ENCODE results near the gene IGF1R.
"Not testable (repeated sequence)": the region's sequence is repeated elsewhere in the genome, so short reads cannot be mapped to it uniquely, and the experiment has no call there.

The IGF1R gene

DNA sequence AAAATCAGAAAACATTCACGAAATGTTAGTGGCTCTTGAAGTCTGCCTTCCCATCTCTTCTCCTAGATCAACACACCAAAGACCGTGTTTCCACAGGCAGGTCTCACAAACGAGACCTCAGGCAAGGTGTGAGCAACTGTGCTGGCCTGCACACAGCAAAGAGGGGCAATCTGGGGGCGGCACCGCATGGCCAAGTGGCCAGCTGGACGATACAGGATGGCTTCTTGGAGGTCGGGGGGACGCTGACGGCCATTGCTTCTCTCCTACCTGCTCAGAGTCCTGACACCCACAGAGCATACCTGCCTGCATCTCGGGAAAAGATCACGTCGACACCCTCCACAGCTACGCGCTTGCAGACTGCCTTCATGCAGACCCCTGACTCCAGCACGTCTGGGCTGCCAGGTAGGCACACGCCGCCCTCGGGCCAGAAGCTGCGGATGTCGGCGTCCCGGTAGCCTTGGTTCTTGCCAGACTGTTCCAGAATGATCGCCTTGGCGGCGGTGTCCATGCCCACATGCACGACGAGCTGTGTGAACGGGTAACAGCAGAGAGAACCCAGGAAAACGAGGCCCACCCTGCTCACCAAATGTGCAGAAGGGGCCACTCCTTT is 320.9 kb downstream of the IGF1R start:
- no peak for DNase-seq

GRCh38 chr15:98970799-98971198 is 322.5 kb downstream of the IGF1R start:
- DNase-seq = no peak

- no peak for DNase-seq
These were observed 328.2 kb downstream of the IGF1R start for GRCh38 chr15:98976500-98976899.

GRCh38 chr15:98977441-98977840 is 329.1 kb downstream of the IGF1R start:
- DNase-seq = no peak

- DNase-seq = no peak
These were observed 329.8 kb downstream of the IGF1R start for GRCh38 chr15:98978153-98978552.

DNA sequence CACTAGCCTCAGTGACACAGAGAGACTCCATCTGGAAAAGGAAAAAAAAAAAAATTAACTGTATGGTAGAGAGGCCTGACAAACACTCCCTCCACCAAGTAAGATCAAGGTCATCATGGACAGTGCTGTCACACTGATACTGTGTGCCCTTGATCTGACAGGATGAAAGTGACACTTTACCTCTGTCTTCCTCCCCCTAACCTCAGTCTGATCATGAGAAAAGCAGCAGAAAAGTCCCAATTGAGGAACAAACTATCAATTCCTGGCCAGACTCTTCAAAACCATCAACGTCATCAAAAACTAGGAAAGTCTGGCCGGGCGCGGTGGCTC is 332.5 kb downstream of the IGF1R start:
- no peak for DNase-seq

- DNase-seq = no peak
These were observed 333.7 kb downstream of the IGF1R start for GRCh38 chr15:98981851-98982722.

DNA sequence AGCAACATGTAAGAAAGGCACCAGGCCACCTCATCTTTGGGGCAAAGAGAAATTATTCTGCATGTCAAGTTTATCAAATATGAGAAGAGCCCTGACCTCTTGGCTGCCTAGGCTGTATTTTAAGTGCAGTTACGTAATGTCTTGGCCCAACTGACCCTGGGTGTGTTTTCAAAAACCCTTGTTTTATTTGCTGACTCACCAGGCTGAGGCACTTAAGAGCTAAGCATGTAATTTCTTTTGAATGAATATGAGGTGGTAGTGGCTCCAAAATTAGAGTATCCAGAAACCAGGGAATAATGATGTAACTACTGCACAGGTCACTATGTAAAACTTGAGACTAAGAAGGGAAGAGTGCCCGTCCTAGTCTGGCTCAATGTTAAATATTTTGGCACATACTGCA is 335.0 kb downstream of the IGF1R start:
- no peak for DNase-seq

GRCh38 chr15:98986281-98986680 is 337.9 kb downstream of the IGF1R start:
- no peak for DNase-seq

GRCh38 chr15:98994892-98995291 is 346.6 kb downstream of the IGF1R start:
- no peak for DNase-seq

DNA sequence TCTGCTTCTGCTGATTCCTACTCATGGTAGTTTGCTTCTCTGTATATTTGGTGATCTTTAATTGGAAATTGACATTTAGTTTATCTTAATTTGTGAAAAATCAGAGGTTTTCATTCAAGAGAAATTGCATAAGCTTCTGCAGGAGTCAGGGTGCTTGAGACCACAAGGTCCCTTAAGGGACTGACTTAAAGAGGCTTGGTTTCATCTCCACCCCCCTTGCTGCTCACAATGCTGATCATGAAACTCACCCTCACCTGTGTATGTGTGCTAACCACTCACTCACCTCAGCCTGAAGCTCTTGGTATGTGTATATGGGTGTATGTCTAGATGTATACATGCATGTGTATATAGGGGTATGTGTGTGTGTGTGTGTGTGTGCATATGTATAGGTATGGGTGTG is 347.8 kb downstream of the IGF1R start:
- DNase-seq = no peak

- no peak for DNase-seq
These were observed 348.3 kb downstream of the IGF1R start for GRCh38 chr15:98996624-98997023.

DNA sequence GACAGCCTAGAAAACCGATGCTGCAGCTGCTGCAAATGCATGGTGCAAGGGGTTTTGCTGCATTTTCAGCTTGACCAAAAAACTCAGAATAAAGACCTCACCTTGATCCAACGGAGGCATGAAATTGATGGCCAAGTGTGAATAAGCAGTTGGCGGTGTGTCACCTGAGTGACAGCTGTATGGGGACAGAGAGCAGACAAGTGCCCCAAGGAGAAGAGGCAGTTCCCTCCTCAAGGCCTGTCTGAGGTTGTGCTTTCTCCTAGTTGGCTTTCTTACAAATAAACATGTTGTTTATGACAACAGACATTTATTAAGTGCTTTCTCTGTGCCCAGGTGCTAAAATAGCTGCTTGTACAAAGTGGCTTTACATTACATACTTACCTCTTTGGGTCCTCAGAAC is 349.0 kb downstream of the IGF1R start:
- DNase-seq = no peak

- DNase-seq = no peak
These were observed 349.4 kb downstream of the IGF1R start for GRCh38 chr15:98997755-98998154.

- DNase-seq = no peak
These were observed 349.9 kb downstream of the IGF1R start for GRCh38 chr15:98998279-98998678.

DNA sequence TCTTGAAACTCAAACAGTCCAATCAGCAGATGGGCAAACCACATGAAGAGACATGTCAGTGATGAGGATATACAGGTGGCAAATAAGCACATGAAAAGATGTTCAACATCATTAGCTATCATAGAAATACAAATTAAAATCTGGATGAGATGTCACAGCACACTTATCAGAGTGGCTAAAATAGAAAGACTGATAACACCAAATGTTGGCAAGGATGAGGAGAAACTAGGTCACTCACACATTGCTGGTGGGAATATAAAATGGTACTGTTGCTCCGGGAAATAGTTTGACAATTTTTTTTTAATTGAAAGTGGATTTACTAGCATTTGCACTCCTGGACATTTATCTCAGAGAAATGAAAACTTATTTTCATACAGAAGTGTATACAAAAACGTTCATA is 350.9 kb downstream of the IGF1R start:
- DNase-seq = no peak

GRCh38 chr15:99002226-99002625 is 353.9 kb downstream of the IGF1R start:
- DNase-seq = no peak

GRCh38 chr15:99003317-99003716 is 355.0 kb downstream of the IGF1R start:
- not testable (repeated sequence) for DNase-seq

- not testable (repeated sequence) for DNase-seq
These were observed 356.9 kb downstream of the IGF1R start for GRCh38 chr15:99004998-99005974.

GRCh38 chr15:99006146-99006545 is 357.8 kb downstream of the IGF1R start:
- no peak for DNase-seq

- no peak for DNase-seq
These were observed 358.7 kb downstream of the IGF1R start for GRCh38 chr15:99006904-99007495.

- no peak for DNase-seq
These were observed 361.5 kb downstream of the IGF1R start for GRCh38 chr15:99009741-99010330.

- DNase-seq = no peak
These were observed 362.4 kb downstream of the IGF1R start for GRCh38 chr15:99010768-99011167.

Data from CD4-positive, alpha-beta T cell treated with Interleukin-17A for 4 hours (primary cell).